Measurements from ENCODE around the gene MYO18B. TPM values are rescaled to one million over a fixed set of nuclear protein-coding genes. Genes with fewer than 3 reads are reported as not detected.
A peak's percentile ranks its signal among the peaks of the same experiment; 100 is the strongest.

Gene MYO18B
- total and polyA plus RNA-seq, 2 of the 8 experiments (the other 6 are each of a cell fraction or from before 2014, with no cell fraction given), result 0.62 to 0.78 TPM

DNA sequence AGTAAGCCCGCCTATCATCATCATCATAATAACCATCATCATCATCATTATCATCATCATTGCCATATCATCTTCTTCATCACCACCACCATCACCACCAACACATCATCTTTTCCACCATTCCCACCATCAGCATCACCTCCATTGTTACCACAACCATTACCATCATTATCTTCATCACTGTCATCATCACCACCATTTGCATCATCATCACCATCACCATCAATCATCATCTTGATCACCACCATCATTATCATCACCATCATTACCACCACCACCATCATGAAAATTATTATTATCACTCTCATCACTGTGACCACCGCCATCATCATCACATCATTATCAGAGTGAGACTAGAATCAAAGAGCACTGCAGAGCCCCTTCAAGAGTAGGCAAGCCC is 227.9 kb downstream of the MYO18B start:
- no peak overlapping the region for H3K4ac ChIP-seq (replicated peaks; ENCODE audit: insufficient read length, low read depth, low read length)
- H2BK15ac ChIP-seq (ENCODE audit: low read length), result peak overlapping the region; percentile 13; the same call in 1 of the 2 replicates
- H3K4me3 ChIP-seq (ENCODE audit: extremely low read depth in 1 of 4, insufficient read depth in 2 of 4, low read depth in 3 of 4, low read length in 4 of 4), result no peak overlapping the region
- WGBS, 2 experiments (ENCODE audit: extremely low coverage in 1 of 2, insufficient coverage in 1 of 2, insufficient read length in 1 of 2, insufficient replicate concordance in 2 of 2, low coverage in 1 of 2, low lambda C conversion rate in 2 of 2, missing lambda C conversion rate in 1 of 2), result 90% methylated on average over 2 of the region's 2 CpGs; no CpG with 5 or more reads in 1 of the 2 experiments
- H2BK120ac ChIP-seq (replicated peaks; ENCODE audit: low read depth, low read length), result no peak overlapping the region
- H3K9ac ChIP-seq (replicated peaks in 1 of 4; ENCODE audit: extremely low read depth in 1 of 4, low read depth in 3 of 4, low read length in 3 of 4), result no peak overlapping the region; a peak in 1 of 7 replicates
- peaks cover 4 to 15% (median 11%) of the 10 kb centered on the region in 4 experiments; a peak in 6 of 7 replicates for H3K4me1 ChIP-seq (replicated peaks in 1 of 4; ENCODE audit: control insufficient read depth in 3 of 4, insufficient read depth in 4 of 4, low read length in 3 of 4)
- H2AK5ac ChIP-seq (ENCODE audit: low read depth, low read length), result peak overlapping the region; percentile 99
- H3K27ac ChIP-seq (ENCODE audit: low read depth, low read length), result no peak overlapping the region
- no peak for DNase-seq (ENCODE audit: low read depth in 1 of 2, low spot score in 2 of 2)
- H3K23ac ChIP-seq (ENCODE audit: insufficient read length), result no peak overlapping the region
- H3K23me2 ChIP-seq (ENCODE audit: low read depth, low read length), result peaks cover 4% of the 10 kb centered on the region; the same call in 1 of the 2 replicates
- no peak overlapping the region for H2AFZ ChIP-seq (ENCODE audit: low read length)
- no peaks in the 10 kb centered on the region for H3K79me1 ChIP-seq (ENCODE audit: low read depth, low read length)
- H3K56ac ChIP-seq (replicated peaks; ENCODE audit: insufficient read length, low read depth, low read length), result no peak overlapping the region
- H3K4me2 ChIP-seq (ENCODE audit: insufficient read depth in 1 of 2, low read depth in 2 of 2, low read length in 2 of 2), result peak overlapping the region; percentile 38 to 63; a peak in 2 of 4 replicates
- H4K20me1 ChIP-seq (replicated peaks in 1 of 2; ENCODE audit: control insufficient read depth in 1 of 2, insufficient read depth in 2 of 2, low read length in 2 of 2), result no peaks in the 10 kb centered on the region
- ChIA-PET POLR2A (ENCODE audit: partially characterized antibody) (no interaction called here), CTCF (ENCODE audit: partially characterized antibody) (interaction anchor here (1.1 to 2.2 kb wide), 3 partner anchors 10 to 360 kb away, joined by 4 to 6 read pairs (median 5); no protein-coding TSS in a partner anchor)
- no peak overlapping the region for H4K5ac ChIP-seq (ENCODE audit: insufficient read length, low read depth, low read length)
- FAIRE-seq, result no peak
- H3K14ac ChIP-seq (ENCODE audit: insufficient read length), result no peak overlapping the region
- H2BK12ac ChIP-seq (ENCODE audit: low read depth, low read length), result peak overlapping the region; percentile 72; the same call in 1 of the 2 replicates
- no peaks in the 10 kb centered on the region for H3K79me2 ChIP-seq (ENCODE audit: control insufficient read depth in 1 of 2, insufficient read depth in 2 of 2, low read length in 2 of 2)
- no peak overlapping the region for H2BK20ac ChIP-seq (ENCODE audit: low read length)
- H3K36me3 ChIP-seq (ENCODE audit: control insufficient read depth in 2 of 4, insufficient read depth in 4 of 4, low read length in 3 of 4), result no peaks in the 10 kb centered on the region
- H4K91ac ChIP-seq (replicated peaks; ENCODE audit: insufficient read length, low read length), result no peak overlapping the region
- H2BK5ac ChIP-seq (ENCODE audit: low read depth, low read length), result peak overlapping the region; percentile 28; the same call in 1 of the 2 replicates
- H3K9me3 ChIP-seq (ENCODE audit: insufficient read depth in 2 of 2, low read depth in 1 of 2, low read length in 1 of 2), result no peaks in the 10 kb centered on the region
- H3K27me3 ChIP-seq (replicated peaks in 1 of 4; ENCODE audit: control insufficient read depth in 3 of 4, extremely low read depth in 1 of 4, insufficient read depth in 3 of 4, low read length in 3 of 4), result no peaks in the 10 kb centered on the region
- H3K18ac ChIP-seq (ENCODE audit: extremely low read depth, low read length), result no peak overlapping the region
- no peak overlapping the region for H4K8ac ChIP-seq (ENCODE audit: extremely low read depth, insufficient read depth, low read length)
- TF ChIP-seq JUND (IDR thresholded peaks at IDR 0.05; ENCODE audit: low read length), result no peak
- no peak for TF ChIP-seq SUZ12 (IDR thresholded peaks at IDR 0.05; ENCODE audit: low read length)
- TF ChIP-seq EZH2 (IDR thresholded peaks at IDR 0.05; ENCODE audit: low read depth, low read length, severe bottlenecking), result no peak
- TF ChIP-seq JUN (IDR thresholded peaks at IDR 0.05; ENCODE audit: low read depth, low read length), result no peak
- no peak for TF ChIP-seq GABPA (IDR thresholded peaks at IDR 0.05; ENCODE audit: borderline replicate concordance, insufficient read depth, low read length)
- TF ChIP-seq SP1 (IDR thresholded peaks at IDR 0.05; ENCODE audit: low read depth, low read length), result no peak
- TF ChIP-seq SIX5 (IDR thresholded peaks at IDR 0.05; ENCODE audit: low read depth, low read length), result no peak
- TF ChIP-seq KDM5A (IDR thresholded peaks at IDR 0.05; ENCODE audit: low read length), result no peak
- TF ChIP-seq SIRT6 (IDR thresholded peaks at IDR 0.05; ENCODE audit: low read length), result no peak
- no peak for TF ChIP-seq CBX5 (IDR thresholded peaks at IDR 0.05; ENCODE audit: low read depth, low read length)
- TF ChIP-seq PHF8 (conservative IDR thresholded peaks at IDR 0.05; ENCODE audit: low read depth, low read length), result no peak
- TF ChIP-seq RFX5 (IDR thresholded peaks at IDR 0.05; ENCODE audit: borderline replicate concordance, low read depth, low read length), result no peak
- no peak for TF ChIP-seq RBBP5 (IDR thresholded peaks at IDR 0.05; ENCODE audit: borderline replicate concordance, low read depth, low read length)
- no peak for TF ChIP-seq NANOG (IDR thresholded peaks at IDR 0.05; ENCODE audit: insufficient read depth, low read depth, low read length, poor library complexity, severe bottlenecking)
- no peak for TF ChIP-seq TEAD4 (IDR thresholded peaks at IDR 0.05; ENCODE audit: low read depth, low read length)
